Measurements from ENCODE around the gene PSG7. TPM values are rescaled to one million over a fixed set of nuclear protein-coding genes. Genes with fewer than 3 reads are reported as not detected.
"Not testable (repeated sequence)": the region's sequence is repeated elsewhere in the genome, so short reads cannot be mapped to it uniquely, and the experiment has no call there.

PSG7 gene
- not detected for total RNA-seq

GRCh38 chr19:42937107-42937506 lies at the start of gene PSG7:
Gene PSG7, minus strand, starts transcription at chr19:42937207. Its CDS starts 131 bp downstream, at chr19:42937076.
- H3K27me3 ChIP-seq; H3K9me3 ChIP-seq; H3K27ac ChIP-seq; H3K36me3 ChIP-seq; ATAC-seq (ENCODE audit: low FRiP score in 2 of 2); H3K4me3 ChIP-seq; H3K4me1 ChIP-seq: not testable (repeated sequence)
- 55 to 68% methylated on average over 3 of the region's 3 CpGs for WGBS, 2 donors
- peak in 1 of 2 donors; percentile 10 for DNase-seq

GRCh38 chr19:42985588-42985987 lies 48.6 kb upstream of the PSG7 start:
- 59 to 68% methylated on average over 4 of the region's 4 CpGs for WGBS, 2 donors
- TF ChIP-seq CTCF (IDR thresholded peaks at IDR 0.05) (no peak), EP300 (IDR thresholded peaks at IDR 0.05) (no peak), POLR2A (IDR thresholded peaks at IDR 0.05) (no peak)
- Histone ChIP-seq H3K36me3 (no peaks in the 10 kb centered on the region), H3K4me1 (no peaks in the 10 kb centered on the region), H3K4me3 (no peak overlapping the region), H3K27me3 (no peaks in the 10 kb centered on the region), H3K27ac (no peak overlapping the region), H3K9me3 (no peaks in the 10 kb centered on the region)
- ATAC-seq (ENCODE audit: low FRiP score in 2 of 2), result no peak
- no peak for DNase-seq

GRCh38 chr19:42982111-42982510 lies 45.1 kb upstream of the PSG7 start:
- H3K4me1 ChIP-seq; H3K27ac ChIP-seq; DNase-seq; H3K36me3 ChIP-seq; H3K4me3 ChIP-seq; H3K27me3 ChIP-seq; ATAC-seq (ENCODE audit: low FRiP score in 2 of 2); H3K9me3 ChIP-seq: not testable (repeated sequence)

- DNase-seq; H3K4me1 ChIP-seq; ATAC-seq (ENCODE audit: low FRiP score in 2 of 2); H3K9me3 ChIP-seq; H3K4me3 ChIP-seq; H3K36me3 ChIP-seq; H3K27ac ChIP-seq; H3K27me3 ChIP-seq: not testable (repeated sequence)
- 80 to 88% methylated on average over 5 of the region's 5 CpGs for WGBS, 2 donors
Observed at GRCh38 chr19:42971451-42971850, 34.4 kb upstream of the PSG7 start.

- Histone ChIP-seq H3K4me1 (no peaks in the 10 kb centered on the region), H3K9me3 (no peaks in the 10 kb centered on the region), H3K27ac (no peak overlapping the region), H3K4me3 (no peak overlapping the region), H3K27me3 (no peaks in the 10 kb centered on the region), H3K36me3 (no peaks in the 10 kb centered on the region)
- TF ChIP-seq CTCF (IDR thresholded peaks at IDR 0.05) (no peak), EP300 (IDR thresholded peaks at IDR 0.05) (no peak), POLR2AphosphoS5 (IDR thresholded peaks at IDR 0.05) (no peak), POLR2A (IDR thresholded peaks at IDR 0.05) (no peak)
- ATAC-seq (ENCODE audit: low FRiP score in 2 of 2), result no peak
- WGBS, 2 donors, result 85% methylated on average over 2 of the region's 2 CpGs
- no peak for DNase-seq
Observed at GRCh38 chr19:42965176-42965575, 28.2 kb upstream of the PSG7 start.

GRCh38 chr19:42961119-42961518 lies 24.1 kb upstream of the PSG7 start:
- DNase-seq (no peak), ATAC-seq (ENCODE audit: low FRiP score in 2 of 2) (no peak)
- no peaks in the 10 kb centered on the region for H3K9me3 ChIP-seq
- H3K36me3 ChIP-seq, result no peaks in the 10 kb centered on the region
- WGBS, 2 donors, result 87 to 88% methylated on average over 6 of the region's 6 CpGs
- H3K27me3 ChIP-seq, result no peaks in the 10 kb centered on the region
- TF ChIP-seq POLR2AphosphoS5 (IDR thresholded peaks at IDR 0.05) (no peak), POLR2A (IDR thresholded peaks at IDR 0.05) (no peak), EP300 (IDR thresholded peaks at IDR 0.05) (no peak), CTCF (IDR thresholded peaks at IDR 0.05) (no peak)
- no peak overlapping the region for H3K4me3 ChIP-seq
- H3K4me1 ChIP-seq, result no peaks in the 10 kb centered on the region
- no peak overlapping the region for H3K27ac ChIP-seq

- 72 to 76% methylated on average over 4 of the region's 4 CpGs for WGBS, 2 donors
- not testable (repeated sequence) for H3K4me1 ChIP-seq; H3K27me3 ChIP-seq; H3K36me3 ChIP-seq; H3K9me3 ChIP-seq; ATAC-seq (ENCODE audit: low FRiP score in 2 of 2); H3K4me3 ChIP-seq; H3K27ac ChIP-seq; DNase-seq
Observed at GRCh38 chr19:42952126-42952525, 15.1 kb upstream of the PSG7 start.

GRCh38 chr19:42951476-42951875 lies 14.5 kb upstream of the PSG7 start:
- H3K4me1 ChIP-seq; H3K27me3 ChIP-seq; DNase-seq; H3K4me3 ChIP-seq; ATAC-seq (ENCODE audit: low FRiP score in 2 of 2); H3K9me3 ChIP-seq; H3K27ac ChIP-seq; H3K36me3 ChIP-seq: not testable (repeated sequence)
- WGBS, 2 donors, result 55 to 69% methylated on average over 2 of the region's 2 CpGs
